ENCODE data around the gene ATP5F1D. TPM values are rescaled to one million over a fixed set of nuclear protein-coding genes. Genes with fewer than 3 reads are reported as not detected.

ATP5F1D gene
- total RNA-seq, 1 donor from 2014 or later: 24.5 TPM

DNA sequence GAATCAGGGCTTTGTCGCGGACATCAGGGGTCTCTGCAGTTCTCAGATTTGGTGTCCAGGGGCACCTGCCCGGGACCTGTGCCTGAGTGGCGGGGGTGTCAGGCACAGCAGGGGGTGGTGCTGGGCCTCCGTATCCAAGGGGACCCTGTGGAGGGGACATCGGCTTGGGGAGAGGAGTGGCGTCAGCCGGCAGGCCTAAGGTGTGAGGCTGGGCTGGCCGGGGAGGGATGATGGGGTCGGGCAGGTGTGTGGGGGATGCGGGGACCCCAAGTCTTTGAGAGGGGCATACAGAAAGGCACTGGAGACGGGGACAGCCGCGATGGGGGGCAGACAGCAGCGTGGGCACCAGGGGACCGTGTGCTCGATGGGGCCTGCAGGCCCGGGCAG is 46.7 kb downstream of the ATP5F1D start:
- no peak overlapping the region for H3K27ac ChIP-seq (ENCODE audit: low read depth, low read length)
- H3K9ac ChIP-seq (ENCODE audit: low read depth in 1 of 3, low read length in 3 of 3): no peak overlapping the region
- no peaks in the 10 kb centered on the region for H3K36me3 ChIP-seq (ENCODE audit: control insufficient read depth in 3 of 3, insufficient read depth in 3 of 3, low read length in 3 of 3)
- no peak overlapping the region for H3K4me3 ChIP-seq (ENCODE audit: low read length in 3 of 3)
- H3K4me1 ChIP-seq (ENCODE audit: control insufficient read depth in 3 of 3, insufficient read depth in 3 of 3, low read length in 3 of 3): no peaks in the 10 kb centered on the region
- H3K9me3 ChIP-seq (ENCODE audit: control insufficient read depth in 3 of 3, low read length in 3 of 3): no peaks in the 10 kb centered on the region
- peaks cover 81 to 89% (median 88%) of the 10 kb centered on the region in 3 donors for H3K27me3 ChIP-seq (ENCODE audit: control insufficient read depth in 3 of 3, insufficient read depth in 3 of 3, low read length in 3 of 3)

DNA sequence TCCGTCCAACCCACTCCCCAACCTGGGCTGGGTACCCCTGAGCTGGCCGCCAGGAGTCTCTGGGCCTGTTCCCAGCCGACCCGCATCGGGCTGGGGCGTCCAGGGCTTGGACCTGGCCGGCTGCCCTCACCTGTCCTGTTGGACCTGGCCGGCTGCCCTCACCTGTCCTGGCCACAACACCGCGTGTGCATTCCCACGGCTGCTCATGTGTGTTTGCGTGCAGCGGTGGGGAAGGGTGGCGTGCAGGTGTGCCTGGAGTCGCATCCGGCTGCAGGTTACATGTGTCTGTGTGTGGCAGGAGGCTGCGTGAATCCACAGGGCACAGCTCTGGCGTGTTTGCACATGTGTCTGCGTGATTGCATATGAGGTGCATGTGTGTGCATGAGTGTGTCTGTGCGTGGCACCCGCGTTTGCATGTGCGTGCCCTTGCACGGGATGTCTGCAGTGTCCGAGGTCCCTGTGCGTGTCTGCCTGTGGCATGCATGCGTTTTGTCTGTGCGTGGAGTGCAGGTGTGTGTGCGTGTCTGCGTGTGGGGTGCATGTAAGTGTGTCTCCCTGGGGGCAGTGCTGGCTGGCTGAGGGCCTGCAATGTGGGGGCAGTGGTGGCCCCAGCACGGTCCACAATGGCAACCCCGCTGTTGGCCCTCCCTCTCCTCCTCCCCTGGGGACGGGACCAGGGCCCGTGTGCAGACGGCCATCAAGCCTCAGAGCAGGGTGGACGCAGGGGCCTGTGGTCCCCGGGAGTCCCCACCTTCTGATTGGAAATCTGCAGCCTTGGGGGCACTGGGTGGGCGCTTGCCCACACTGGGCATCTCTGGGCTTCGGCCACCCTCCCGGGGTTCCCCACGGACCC is 47.5 kb downstream of the ATP5F1D start:
- no peaks in the 10 kb centered on the region for H3K36me3 ChIP-seq (ENCODE audit: control insufficient read depth in 3 of 3, insufficient read depth in 3 of 3, low read length in 3 of 3)
- H3K9ac ChIP-seq (ENCODE audit: low read depth in 1 of 3, low read length in 3 of 3): no peak overlapping the region
- no peak overlapping the region for H3K27ac ChIP-seq (ENCODE audit: low read depth, low read length)
- no peaks in the 10 kb centered on the region for H3K9me3 ChIP-seq (ENCODE audit: control insufficient read depth in 3 of 3, low read length in 3 of 3)
- H3K4me1 ChIP-seq (ENCODE audit: control insufficient read depth in 3 of 3, insufficient read depth in 3 of 3, low read length in 3 of 3): no peaks in the 10 kb centered on the region
- no peak overlapping the region for H3K4me3 ChIP-seq (ENCODE audit: low read length in 3 of 3)
- peaks cover 76 to 89% (median 88%) of the 10 kb centered on the region in 3 donors for H3K27me3 ChIP-seq (ENCODE audit: control insufficient read depth in 3 of 3, insufficient read depth in 3 of 3, low read length in 3 of 3)

DNA sequence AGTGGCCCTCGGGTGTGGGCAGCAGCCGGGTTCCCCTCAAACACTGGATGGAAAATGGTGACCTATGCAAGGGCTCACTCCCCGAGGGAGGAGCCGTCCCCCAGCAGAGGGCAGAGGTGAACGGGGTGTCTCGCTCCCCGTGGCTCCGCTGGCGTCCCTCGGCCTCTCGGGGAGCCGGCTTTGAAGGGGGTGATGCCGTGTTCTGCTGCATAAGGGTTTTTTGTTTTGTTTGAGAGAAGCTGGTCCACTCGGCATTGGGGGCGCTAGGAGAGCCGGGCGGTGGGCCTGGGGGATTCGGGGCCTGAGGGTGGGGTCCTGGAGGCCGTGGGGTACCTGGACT is 48.1 kb downstream of the ATP5F1D start:
- Histone ChIP-seq H3K27ac (ENCODE audit: low read depth, low read length) (no peak overlapping the region), H3K9ac (ENCODE audit: low read depth in 1 of 3, low read length in 3 of 3) (no peak overlapping the region), H3K36me3 (ENCODE audit: control insufficient read depth in 3 of 3, insufficient read depth in 3 of 3, low read length in 3 of 3) (no peaks in the 10 kb centered on the region), H3K4me3 (ENCODE audit: low read length in 3 of 3) (no peak overlapping the region), H3K4me1 (ENCODE audit: control insufficient read depth in 3 of 3, insufficient read depth in 3 of 3, low read length in 3 of 3) (no peaks in the 10 kb centered on the region), H3K9me3 (ENCODE audit: control insufficient read depth in 3 of 3, low read length in 3 of 3) (no peaks in the 10 kb centered on the region), H3K27me3 (ENCODE audit: control insufficient read depth in 3 of 3, insufficient read depth in 3 of 3, low read length in 3 of 3) (peaks cover 75 to 90% (median 88%) of the 10 kb centered on the region in 3 donors)

DNA sequence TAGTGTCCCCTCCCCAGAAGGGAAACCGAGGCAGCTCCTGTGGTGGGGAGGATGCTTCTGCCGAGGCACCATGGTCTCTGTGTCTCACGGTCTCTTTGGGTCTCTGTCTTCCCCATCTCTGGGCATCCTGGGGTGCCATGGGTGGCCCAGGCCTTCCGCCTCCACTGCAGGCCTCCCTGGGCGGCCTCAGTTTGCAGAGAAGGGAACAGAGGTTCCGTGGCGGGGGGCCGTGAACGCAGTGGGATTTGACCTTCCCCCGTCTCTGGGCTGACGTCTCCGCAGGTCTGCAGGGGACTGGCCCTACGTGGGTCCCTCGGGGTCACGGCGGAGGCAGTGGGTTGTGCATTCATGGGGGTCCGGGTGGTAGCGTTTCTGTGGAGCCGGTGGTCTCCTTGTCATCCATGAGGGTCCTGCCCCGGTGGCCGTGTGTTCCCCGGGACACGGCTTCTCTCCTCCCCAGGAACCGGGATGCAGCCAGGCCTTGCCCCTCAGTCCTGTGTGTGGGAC is 48.7 kb downstream of the ATP5F1D start:
- no peaks in the 10 kb centered on the region for H3K9me3 ChIP-seq (ENCODE audit: control insufficient read depth in 3 of 3, low read length in 3 of 3)
- H3K27ac ChIP-seq (ENCODE audit: low read depth, low read length): no peak overlapping the region
- no peak overlapping the region for H3K9ac ChIP-seq (ENCODE audit: low read depth in 1 of 3, low read length in 3 of 3)
- peaks cover 75 to 90% (median 88%) of the 10 kb centered on the region in 3 donors for H3K27me3 ChIP-seq (ENCODE audit: control insufficient read depth in 3 of 3, insufficient read depth in 3 of 3, low read length in 3 of 3)
- no peak overlapping the region for H3K4me3 ChIP-seq (ENCODE audit: low read length in 3 of 3)
- no peaks in the 10 kb centered on the region for H3K36me3 ChIP-seq (ENCODE audit: control insufficient read depth in 3 of 3, insufficient read depth in 3 of 3, low read length in 3 of 3)
- H3K4me1 ChIP-seq (ENCODE audit: control insufficient read depth in 3 of 3, insufficient read depth in 3 of 3, low read length in 3 of 3): no peaks in the 10 kb centered on the region

DNA sequence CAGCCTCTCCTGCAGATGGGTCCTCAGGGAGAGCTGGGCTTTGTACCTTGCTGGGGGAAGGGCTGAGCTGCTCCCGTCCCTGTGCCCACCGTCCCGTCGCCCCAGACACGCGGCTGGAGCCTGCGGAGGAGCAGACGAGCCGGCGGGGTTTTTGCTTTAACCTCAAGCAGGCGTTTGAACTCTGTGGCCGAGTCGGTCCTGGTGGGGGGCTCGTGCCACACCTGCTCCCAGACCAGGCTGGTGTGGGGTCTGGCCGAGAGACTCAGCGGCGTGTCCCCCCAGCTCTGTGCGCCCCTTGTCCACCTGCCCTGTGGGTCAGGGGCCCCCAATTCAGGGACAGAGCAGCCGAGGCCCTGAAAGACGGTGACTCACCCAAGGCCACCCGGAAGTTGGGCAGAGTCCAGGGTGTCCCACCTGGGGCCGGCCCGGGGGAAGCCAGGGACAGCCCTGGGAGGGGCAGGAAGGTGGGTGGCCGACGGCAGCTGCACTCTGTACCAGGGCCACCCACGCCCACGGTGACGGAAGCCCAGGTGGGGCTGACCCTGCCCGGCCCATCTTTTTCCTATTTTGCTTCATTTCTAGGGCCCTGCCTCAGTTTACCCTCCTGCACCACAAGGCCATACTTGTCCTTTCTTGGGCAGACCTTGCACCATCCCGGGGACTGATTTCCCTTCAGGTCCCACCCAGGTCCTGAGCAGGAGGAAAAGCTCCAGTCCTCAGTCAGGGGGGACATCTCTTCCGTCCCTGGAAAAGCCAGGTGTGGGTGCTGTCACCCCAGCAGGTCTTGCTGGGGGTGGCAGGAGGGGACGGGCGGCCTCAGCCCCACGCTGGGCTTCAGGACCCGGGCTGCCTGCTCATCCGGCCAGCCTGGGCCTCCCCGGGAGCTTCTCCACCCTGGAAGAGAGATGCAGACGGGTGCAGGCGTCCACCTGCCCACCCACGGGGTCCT is 49.4 kb downstream of the ATP5F1D start:
- Histone ChIP-seq H3K4me1 (ENCODE audit: control insufficient read depth in 3 of 3, insufficient read depth in 3 of 3, low read length in 3 of 3) (no peaks in the 10 kb centered on the region), H3K9me3 (ENCODE audit: control insufficient read depth in 3 of 3, low read length in 3 of 3) (no peaks in the 10 kb centered on the region), H3K27me3 (ENCODE audit: control insufficient read depth in 3 of 3, insufficient read depth in 3 of 3, low read length in 3 of 3) (peaks cover 77 to 93% (median 91%) of the 10 kb centered on the region in 3 donors), H3K4me3 (ENCODE audit: low read length in 3 of 3) (no peak overlapping the region), H3K27ac (ENCODE audit: low read depth, low read length) (no peak overlapping the region), H3K36me3 (ENCODE audit: control insufficient read depth in 3 of 3, insufficient read depth in 3 of 3, low read length in 3 of 3) (no peaks in the 10 kb centered on the region), H3K9ac (ENCODE audit: low read depth in 1 of 3, low read length in 3 of 3) (no peak overlapping the region)

DNA sequence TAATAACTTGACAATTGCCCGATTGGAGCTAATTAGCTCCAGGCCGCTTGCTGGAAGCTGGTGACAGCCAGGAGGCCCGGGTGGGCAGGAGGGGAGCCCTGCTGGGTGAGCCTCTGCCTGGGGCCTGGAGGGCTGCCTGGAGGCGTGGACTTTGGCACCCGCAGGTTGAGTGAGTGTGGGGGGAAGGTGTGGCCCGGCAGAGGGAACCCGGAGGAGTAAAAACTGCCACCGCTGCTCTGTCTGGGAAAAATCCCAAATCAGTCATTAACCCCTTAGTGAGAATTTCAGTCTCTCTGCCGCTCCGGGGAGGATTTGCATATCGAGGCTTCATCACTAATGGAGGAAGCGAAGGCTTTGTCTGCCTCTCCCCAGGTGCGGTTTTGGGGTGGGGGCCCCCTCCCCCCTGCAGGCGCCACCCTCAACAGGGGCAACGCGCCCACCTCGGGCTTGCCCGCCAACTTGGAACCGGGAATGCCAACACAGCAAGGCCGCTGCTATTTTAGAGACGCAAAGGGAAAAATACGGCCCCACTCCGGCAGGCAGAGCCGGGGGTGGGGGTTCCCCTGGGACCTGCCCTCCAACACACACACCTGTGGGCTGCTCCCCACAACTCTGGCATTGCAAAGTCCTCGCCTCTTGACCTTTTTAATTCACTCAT is 50.3 kb downstream of the ATP5F1D start:
- no peak overlapping the region for H3K27ac ChIP-seq (ENCODE audit: low read depth, low read length)
- H3K4me3 ChIP-seq (ENCODE audit: low read length in 3 of 3): no peak overlapping the region
- no peaks in the 10 kb centered on the region for H3K9me3 ChIP-seq (ENCODE audit: control insufficient read depth in 3 of 3, low read length in 3 of 3)
- H3K4me1 ChIP-seq (ENCODE audit: control insufficient read depth in 3 of 3, insufficient read depth in 3 of 3, low read length in 3 of 3): no peaks in the 10 kb centered on the region
- no peak overlapping the region for H3K9ac ChIP-seq (ENCODE audit: low read depth in 1 of 3, low read length in 3 of 3)
- H3K36me3 ChIP-seq (ENCODE audit: control insufficient read depth in 3 of 3, insufficient read depth in 3 of 3, low read length in 3 of 3): no peaks in the 10 kb centered on the region
- peaks cover 76 to 93% (median 91%) of the 10 kb centered on the region in 3 donors for H3K27me3 ChIP-seq (ENCODE audit: control insufficient read depth in 3 of 3, insufficient read depth in 3 of 3, low read length in 3 of 3)

DNA sequence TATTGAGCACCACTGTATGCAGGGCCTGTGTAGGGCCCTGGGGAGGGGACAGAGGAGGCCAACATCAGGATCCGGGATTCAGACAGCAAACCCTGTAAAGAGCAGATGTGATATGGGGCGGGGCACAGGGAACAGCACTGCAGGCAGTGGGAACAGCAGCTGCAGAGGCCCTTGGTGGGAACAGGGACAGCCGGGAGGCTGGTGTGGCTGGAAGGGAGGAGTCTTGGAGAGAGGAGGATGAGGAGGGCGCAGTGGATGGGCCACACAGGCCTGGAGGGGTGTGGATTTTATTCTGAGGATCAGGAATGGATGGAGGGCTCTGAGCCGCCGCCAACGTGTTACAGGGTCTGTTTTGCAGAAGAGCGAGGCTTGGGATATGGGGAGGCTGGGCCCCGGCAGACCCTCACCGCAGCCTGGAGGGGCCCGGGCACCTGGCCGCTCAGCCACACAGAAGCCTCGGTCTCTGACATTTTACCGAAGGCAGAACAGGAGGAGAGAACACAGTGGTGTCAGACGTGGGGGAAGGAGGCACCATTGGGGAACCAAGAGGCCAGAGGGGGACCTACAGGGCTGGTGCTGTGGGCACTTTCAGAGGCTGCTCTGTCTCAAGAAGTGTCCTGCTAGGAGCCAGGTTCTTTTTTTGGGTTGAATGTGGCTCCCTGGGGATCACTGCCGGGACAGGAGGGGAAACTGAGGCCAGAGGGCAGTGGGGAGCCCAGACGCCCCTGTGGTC is 51.0 kb downstream of the ATP5F1D start:
- H3K4me1 ChIP-seq (ENCODE audit: control insufficient read depth in 3 of 3, insufficient read depth in 3 of 3, low read length in 3 of 3): no peaks in the 10 kb centered on the region
- no peaks in the 10 kb centered on the region for H3K36me3 ChIP-seq (ENCODE audit: control insufficient read depth in 3 of 3, insufficient read depth in 3 of 3, low read length in 3 of 3)
- H3K9ac ChIP-seq (ENCODE audit: low read depth in 1 of 3, low read length in 3 of 3): no peak overlapping the region
- no peak overlapping the region for H3K4me3 ChIP-seq (ENCODE audit: low read length in 3 of 3)
- H3K9me3 ChIP-seq (ENCODE audit: control insufficient read depth in 3 of 3, low read length in 3 of 3): no peaks in the 10 kb centered on the region
- no peak overlapping the region for H3K27ac ChIP-seq (ENCODE audit: low read depth, low read length)
- H3K27me3 ChIP-seq (ENCODE audit: control insufficient read depth in 3 of 3, insufficient read depth in 3 of 3, low read length in 3 of 3): peaks cover 73 to 89% (median 84%) of the 10 kb centered on the region in 3 donors

DNA sequence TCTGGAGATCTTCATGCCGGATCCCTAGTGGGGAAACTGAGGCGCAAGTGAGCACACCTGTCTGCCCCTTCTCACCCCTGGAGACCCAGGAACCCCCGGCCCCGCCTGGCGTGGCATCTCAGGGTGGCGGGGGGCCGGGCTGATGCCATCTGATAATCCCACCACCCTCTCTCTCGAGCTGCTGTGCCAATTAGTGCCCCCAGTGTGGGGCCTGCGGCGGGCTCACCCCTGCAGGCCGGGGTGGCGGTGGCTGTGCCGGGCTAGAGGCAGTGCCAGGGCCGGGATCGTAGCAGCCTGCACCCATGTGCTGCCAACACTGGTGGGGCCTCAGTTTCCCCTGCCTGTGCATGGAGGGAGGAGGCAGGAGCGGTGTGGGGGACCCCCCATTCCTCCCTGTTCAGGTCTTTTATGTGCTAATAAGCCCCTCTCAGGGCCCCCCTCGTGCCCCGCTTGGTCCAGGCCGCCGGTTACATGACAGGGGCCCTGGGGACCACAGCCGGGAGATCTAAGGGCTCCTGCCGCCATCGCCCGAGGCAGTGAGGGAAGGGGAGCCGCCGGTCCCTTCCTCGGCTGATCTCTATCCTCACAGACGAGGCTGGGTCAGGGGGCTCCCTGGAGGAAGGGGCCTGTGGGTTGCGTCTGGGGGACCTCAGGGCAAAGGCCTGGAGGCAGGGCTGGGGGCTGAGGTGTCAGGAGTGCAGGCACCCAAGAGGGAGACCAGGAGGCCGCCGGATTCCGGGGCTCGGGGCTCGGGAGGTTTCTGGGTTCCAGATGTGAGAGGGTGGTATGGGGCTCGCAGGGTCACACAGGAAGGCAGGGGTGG is 52.4 kb downstream of the ATP5F1D start:
- Histone ChIP-seq H3K9ac (ENCODE audit: low read depth in 1 of 3, low read length in 3 of 3) (no peak overlapping the region), H3K4me3 (ENCODE audit: low read length in 3 of 3) (no peak overlapping the region), H3K4me1 (ENCODE audit: control insufficient read depth in 3 of 3, insufficient read depth in 3 of 3, low read length in 3 of 3) (no peaks in the 10 kb centered on the region), H3K27me3 (ENCODE audit: control insufficient read depth in 3 of 3, insufficient read depth in 3 of 3, low read length in 3 of 3) (peaks cover 59 to 79% (median 75%) of the 10 kb centered on the region in 3 donors), H3K9me3 (ENCODE audit: control insufficient read depth in 3 of 3, low read length in 3 of 3) (no peaks in the 10 kb centered on the region), H3K36me3 (ENCODE audit: control insufficient read depth in 3 of 3, insufficient read depth in 3 of 3, low read length in 3 of 3) (no peaks in the 10 kb centered on the region), H3K27ac (ENCODE audit: low read depth, low read length) (no peak overlapping the region)

Measured in skeletal muscle tissue (tissue), 4 donors.